ENCODE data around the gene FANCL. TPM values are rescaled to one million over a fixed set of nuclear protein-coding genes. Genes with fewer than 3 reads are reported as not detected.
"Not testable (repeated sequence)": the region's sequence is repeated elsewhere in the genome, so short reads cannot be mapped to it uniquely, and the experiment has no call there.

FANCL gene
- polyA plus RNA-seq, 3 donors = 4.7 to 15.5 (median 7.3) TPM

DNA sequence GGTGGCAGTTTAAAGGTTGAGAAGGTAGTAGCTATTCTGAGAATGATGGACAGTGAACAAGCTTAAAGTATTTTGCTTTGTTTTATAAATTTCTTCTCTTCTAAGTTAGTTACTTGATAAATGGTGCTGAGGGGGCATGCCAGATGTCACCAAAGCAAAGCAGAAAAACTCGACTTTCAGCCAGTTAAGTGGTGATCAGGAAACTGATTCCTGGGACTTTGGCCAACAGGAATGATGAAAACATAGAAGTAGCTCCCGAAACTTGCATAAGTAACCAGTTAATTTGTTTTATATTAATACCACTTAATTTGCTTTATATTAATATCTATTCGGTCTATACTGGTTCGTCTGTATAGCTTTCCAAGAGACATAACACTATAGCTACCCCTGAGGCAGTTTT is 82.6 kb downstream of the FANCL start:
- 61 to 80% (median 79%) methylated on average over 4 of the region's 4 CpGs for WGBS, 3 donors
- no peak overlapping the region for H3K27ac ChIP-seq (ENCODE audit: low read depth, low read length)

DNA sequence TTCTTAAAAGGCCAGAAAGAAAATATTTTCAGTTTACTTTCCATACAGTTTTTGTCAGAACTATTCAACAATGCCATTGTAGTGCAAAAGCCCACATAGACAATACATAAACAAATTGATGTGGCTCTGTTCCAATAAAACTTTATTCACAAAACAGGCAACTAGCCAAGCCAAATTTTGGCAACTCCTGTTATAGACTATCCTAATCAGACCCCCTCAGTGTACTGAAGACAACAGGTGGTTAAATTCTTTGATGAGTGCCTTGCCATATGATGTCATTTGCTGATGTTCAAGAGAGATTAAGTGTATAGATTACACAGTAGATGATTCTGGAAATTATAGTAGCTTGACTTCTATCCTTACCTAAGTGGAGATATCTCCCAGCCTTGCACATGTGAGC is 83.4 kb downstream of the FANCL start:
- H3K27ac ChIP-seq (ENCODE audit: low read depth, low read length) = no peak overlapping the region

DNA sequence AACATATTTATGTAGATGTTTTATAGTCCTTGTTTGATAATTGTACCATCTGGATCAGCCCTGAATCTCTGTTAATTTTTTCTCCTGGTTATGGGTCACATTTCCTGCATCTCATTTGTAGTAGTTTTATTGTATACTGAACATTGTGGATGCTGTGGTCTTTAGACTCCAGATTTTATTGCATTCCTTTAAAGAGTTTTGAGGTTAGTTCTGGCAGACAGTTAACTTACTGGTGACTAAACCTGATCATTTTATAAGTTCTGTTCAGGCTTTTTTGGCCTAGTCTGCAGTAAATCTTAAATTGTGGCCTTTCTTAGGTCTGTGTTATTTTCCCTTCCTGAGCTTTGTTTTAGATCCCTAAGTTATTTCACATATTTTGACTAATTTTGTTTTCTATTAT is 84.3 kb downstream of the FANCL start:
- no peak overlapping the region for H3K27ac ChIP-seq (ENCODE audit: low read depth, low read length)

DNA sequence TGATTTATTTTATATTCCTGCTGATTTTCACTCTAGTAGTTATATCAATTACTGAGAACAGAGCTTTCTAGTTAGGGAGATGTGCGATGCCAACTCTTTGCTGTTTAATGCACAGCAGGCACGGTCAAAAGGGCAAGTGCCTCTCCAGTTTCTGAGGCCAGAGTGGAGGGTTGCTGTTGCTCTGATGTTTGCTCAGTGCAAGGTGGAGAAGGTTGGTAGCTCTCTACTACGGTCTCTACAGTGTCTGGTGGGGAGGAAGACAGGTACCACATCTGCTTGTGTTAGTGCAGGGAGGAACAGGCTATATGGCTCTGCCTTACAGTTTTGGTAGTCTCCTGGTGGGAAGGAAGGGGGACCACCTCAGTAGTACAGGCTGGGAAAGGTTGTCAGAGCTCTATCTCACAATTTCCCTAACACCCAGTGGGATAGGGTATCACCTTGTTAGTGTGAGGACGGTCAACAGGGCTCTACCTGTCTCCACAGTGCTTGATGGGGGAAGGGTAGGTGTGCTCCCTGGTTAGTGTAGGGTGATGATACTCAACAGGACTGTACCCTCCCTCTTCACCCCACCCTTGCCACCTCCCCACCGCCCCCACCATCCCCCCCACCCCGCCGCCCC is 85.9 kb downstream of the FANCL start:
- H3K27ac ChIP-seq (ENCODE audit: low read depth, low read length) = no peak overlapping the region
- 96 to 97% (median 97%) methylated on average over 7 of the region's 7 CpGs for WGBS, 3 donors

DNA sequence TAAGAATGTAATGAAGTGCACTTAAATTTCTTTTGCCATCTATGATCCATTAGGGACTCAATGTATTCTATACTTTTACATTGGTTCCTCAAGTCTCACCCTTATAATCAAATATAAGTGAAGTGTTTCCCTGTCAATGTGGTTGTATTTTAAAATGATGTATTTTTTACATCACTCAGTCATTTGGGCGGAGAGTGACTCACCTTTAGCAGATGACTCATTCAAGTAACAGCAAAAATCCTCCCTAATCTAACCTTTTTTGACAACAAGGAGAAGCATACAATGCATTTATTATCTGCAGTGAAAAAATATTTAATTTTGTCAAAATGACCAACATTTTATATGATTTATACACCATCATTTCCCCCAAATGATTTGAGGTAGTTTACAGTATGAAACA is 94.4 kb downstream of the FANCL start:
- no peak overlapping the region for H3K27ac ChIP-seq (ENCODE audit: low read depth, low read length)
- WGBS, 3 donors = 92 to 95% (median 92%) methylated on average over 1 of the region's 1 CpG

DNA sequence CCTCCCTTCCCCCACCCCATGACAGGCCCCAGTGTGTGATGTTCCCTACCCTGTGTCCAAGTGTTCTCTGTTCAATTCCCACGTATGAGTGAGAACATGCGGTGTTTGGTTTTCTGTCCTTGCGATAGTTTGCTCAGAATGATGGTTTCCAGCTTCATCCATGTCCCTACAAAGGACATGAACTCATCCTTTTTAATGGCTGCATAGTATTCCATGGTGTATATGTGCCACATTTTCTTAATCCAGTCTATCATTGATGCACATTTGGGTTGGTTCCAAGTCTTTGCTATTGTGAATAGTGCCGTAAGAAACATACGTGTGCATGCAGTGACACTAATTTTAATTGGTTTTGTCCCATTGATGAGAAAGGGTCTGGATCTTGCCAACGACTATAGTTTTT is 95.4 kb downstream of the FANCL start:
- not testable (repeated sequence) for H3K27ac ChIP-seq (ENCODE audit: low read depth, low read length)
- 96 to 99% (median 98%) methylated on average over 6 of the region's 6 CpGs for WGBS, 3 donors

DNA sequence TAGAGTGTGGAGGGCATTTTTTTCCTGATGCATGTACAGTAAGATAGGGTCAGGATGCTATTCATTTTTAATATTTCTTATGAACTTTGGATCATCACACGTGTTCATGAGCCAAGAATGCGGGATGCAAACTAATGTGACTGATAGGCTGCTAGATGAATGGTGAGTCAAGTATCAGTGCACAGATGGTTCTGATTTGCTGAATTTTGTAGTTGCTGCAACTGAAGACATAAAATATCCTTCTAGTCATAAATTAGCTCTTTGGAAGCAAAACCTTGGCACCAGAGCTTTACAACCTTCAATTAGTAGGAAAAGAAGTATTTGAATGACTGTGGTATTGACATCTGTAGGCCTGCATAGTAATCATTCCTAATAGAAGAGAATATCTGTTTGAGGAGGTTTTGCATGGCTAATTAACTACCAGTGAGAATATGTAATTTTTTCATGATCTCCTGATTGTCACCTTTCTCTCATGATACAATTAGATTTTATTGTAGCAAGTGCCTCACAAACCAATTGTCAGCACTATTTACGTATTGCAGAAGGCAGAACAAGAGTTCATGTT is 100.5 kb downstream of the FANCL start:
- WGBS, 3 donors = 79 to 93% (median 85%) methylated on average over 3 of the region's 3 CpGs
- no peak overlapping the region for H3K27ac ChIP-seq (ENCODE audit: low read depth, low read length)

DNA sequence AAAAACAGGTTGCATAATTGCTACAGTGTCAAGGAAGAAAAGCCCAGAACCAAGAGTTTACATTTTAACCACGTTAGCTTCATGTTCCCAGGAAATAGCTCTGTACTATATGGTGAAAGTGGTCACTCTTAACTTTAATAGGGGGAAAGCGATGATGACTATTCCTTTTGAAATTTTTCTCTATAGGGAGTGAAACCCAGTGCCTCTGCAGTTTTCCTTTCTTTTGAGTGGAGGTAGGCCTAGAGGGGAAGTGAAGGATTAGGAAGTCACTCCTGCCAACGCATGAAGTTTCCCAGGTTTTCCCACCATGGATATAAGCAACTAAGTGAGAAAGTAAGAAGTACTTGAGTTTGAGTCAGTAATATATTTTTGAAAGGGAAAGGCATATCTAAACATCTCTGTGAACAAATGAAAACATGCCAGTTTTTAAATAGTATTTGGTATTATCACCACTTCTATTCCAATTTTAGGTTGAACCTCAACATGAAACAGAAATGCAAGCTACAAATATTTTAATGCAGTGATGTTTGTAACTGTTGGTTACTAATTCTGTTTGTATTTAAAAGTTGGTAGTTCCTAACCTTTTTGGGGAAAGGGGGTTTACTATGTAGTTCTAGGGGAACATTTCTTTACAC is 102.6 kb downstream of the FANCL start:
- no peak overlapping the region for H3K27ac ChIP-seq (ENCODE audit: low read depth, low read length)
- WGBS, 3 donors = 84 to 87% (median 85%) methylated on average over 3 of the region's 3 CpGs

DNA sequence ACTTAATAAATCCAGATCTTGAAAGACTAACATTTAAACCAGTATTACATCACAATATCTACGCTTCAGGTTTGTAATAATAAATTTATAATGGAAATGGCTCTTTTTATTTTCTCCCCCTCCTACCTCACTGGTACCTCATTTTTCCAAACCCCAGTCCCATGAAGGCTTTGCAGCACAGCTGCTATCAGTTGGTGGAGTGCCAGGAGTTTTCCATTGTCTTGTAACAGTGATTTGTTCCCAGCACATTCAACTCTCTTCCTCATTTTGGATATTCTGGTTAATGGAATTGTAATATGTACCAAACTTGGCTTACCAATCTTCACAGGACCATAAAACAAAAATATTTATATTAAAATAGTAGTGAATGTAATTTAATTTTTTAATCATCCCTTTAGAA is 103.3 kb downstream of the FANCL start:
- H3K27ac ChIP-seq (ENCODE audit: low read depth, low read length) = no peak overlapping the region

DNA sequence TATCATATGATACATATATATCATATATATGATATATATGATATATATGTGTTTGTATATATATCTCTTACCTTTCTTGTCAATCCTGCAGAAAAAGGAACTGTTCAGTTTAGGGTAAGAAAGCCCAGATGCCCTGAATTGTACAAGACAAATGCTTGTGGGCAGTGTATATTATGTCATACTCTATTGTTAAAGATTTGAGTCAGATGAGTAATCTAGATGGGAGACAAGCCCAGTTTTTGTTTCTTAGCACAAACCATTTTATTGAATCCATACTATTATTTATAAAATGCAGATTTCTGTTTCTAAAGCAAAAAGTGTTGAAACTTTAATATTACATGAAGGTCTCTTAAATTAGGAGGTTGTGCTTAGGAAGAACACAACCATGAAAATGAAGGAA is 103.9 kb downstream of the FANCL start:
- no peak overlapping the region for H3K27ac ChIP-seq (ENCODE audit: low read depth, low read length)

More for the DNA sequence above, 103.3 kb downstream of the FANCL start:
- WGBS, 3 donors = 73 to 95% (median 85%) methylated on average over 1 of the region's 1 CpG

DNA sequence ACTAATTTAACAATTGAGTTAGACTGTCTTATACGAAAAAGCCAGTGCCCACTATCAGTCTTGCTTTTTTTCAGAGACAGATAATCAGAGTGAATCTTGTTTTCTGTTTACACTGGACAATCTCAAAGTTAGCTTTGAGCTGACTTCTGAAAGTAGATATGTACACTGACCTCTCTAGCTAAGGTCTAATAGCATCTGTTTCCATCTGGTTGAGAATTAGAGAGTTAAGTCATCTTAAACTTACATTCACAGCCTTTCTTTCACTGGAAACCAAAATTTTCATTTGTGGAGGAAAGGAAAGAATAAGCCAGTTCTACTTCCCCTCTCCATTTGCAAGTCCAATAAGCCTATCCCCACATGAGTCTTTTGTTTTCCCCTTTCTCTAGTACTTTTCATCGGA is 105.3 kb downstream of the FANCL start:
- WGBS, 3 donors = 65 to 87% (median 84%) methylated on average over 2 of the region's 2 CpGs
- H3K27ac ChIP-seq (ENCODE audit: low read depth, low read length) = no peak overlapping the region

DNA sequence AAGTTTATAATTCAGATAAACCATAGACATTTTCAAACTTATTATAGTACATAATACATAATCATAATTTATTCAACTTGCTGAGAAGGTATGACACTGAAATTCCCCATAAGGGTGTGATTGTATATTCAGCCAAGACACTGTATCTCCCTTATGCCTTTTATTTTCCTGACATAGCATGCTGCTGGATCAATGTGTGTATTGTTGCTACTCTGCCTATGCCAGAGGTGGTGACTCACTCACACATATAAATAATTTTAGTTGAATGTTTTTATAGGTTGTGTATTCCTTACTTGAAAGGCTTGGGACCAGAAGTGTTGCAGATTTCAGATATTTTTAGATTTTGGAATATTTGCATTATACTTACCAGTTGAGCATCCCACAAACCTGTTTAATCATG is 107.7 kb downstream of the FANCL start:
- no peak overlapping the region for H3K27ac ChIP-seq (ENCODE audit: low read depth, low read length)

DNA sequence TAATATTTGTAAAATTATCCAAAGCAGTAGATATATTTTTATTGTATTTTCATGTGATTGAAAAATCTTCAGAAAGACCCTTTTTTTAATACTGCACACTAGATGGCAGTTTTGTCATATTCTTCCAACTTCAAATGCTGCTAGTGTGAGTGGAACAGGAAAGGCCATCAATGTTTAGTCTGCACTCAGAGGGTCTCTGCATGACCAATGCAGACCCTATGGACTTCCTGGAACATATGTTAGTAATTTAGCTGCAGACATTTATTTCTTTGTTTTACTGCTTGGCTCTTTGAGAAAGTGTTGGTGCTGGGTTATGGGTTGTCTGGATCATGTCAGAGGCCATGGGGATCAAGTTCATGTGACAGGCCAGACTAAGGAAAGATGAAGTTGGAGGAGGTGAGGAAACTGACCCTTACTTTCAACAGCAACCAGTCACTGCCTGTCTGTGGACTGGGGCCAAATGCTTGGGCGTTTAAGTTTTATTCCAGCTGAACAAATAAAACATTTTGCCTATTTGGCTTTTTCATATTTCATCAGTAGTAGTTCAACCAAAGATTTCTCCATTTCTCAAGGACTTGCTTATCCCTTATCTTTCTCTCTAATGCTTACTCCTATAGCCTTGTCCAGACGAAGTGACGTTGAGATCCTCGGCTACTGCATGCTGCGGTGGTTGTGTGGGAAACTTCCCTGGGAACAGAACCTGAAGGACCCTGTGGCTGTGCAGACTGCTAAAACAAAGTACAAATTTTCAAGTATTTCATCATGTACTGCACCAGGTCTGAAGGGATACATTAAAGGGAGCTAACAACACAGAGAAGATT is 109.7 kb downstream of the FANCL start:
- no peak overlapping the region for H3K27ac ChIP-seq (ENCODE audit: low read depth, low read length)
- 33 to 68% (median 63%) methylated on average over 5 of the region's 5 CpGs for WGBS, 3 donors

DNA sequence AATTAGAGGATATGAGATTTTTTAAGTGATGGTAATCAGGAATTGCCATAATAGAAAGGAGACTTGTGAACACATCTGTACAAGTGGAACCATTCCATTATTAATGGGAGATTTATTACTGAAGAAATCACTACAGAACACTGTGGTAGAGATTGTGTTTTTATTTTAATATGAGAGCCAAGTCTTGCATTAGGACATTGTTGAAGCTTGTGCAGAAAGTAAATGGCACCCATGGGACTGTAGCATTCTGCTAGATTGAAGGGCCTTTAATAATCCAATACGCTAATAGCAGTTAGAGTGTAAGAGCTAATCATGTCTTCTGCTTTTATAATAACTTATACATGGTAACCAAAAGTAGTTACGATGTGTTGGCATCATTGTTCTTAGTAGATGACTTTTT is 110.9 kb downstream of the FANCL start:
- WGBS, 3 donors = 68 to 91% (median 70%) methylated on average over 2 of the region's 2 CpGs
- no peak overlapping the region for H3K27ac ChIP-seq (ENCODE audit: low read depth, low read length)

DNA sequence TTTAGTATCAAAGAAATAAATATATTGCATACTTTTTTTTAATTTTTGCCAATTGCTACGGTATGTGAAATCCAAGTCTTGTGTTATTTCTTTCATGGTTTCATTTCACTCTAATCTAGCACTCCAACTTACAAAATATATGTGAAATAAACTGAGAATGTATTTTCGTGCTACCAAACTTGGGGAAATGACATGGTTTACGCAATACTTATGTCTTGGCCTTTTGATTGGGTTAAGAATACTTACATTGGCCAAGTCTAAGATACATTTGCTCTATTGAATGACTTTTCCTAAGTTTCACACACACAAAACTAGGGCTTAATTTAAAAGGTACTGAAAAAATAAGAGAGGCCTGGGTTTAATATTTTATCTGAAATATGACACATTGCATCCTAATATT is 114.0 kb downstream of the FANCL start:
- WGBS, 3 donors = 85 to 97% (median 91%) methylated on average over 3 of the region's 3 CpGs

DNA sequence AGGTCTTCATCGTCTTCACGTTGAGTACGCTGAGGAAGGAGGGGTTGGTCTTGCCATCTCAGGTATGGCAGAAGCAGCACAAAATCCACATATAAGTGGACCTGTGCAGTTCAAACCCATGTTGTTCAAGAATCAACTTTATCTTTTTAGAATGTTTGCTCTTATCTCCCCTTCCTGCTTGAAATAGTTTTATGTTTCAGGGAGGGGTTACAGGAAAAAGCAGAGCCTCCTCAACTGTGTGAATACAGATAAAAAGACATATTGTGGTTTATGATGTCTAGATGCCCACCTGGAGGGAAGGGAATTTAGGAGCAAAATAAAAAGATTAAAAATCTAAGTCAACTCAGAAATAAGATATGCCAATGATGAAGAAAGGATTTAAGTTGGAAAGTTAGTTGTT is 118.6 kb downstream of the FANCL start:
- H3K27ac ChIP-seq (ENCODE audit: low read depth, low read length) = no peak overlapping the region
- 97 to 99% (median 99%) methylated on average over 3 of the region's 3 CpGs for WGBS, 3 donors

More for the DNA sequence above, 114.0 kb downstream of the FANCL start:
- no peak overlapping the region for H3K27ac ChIP-seq (ENCODE audit: low read depth, low read length)

DNA sequence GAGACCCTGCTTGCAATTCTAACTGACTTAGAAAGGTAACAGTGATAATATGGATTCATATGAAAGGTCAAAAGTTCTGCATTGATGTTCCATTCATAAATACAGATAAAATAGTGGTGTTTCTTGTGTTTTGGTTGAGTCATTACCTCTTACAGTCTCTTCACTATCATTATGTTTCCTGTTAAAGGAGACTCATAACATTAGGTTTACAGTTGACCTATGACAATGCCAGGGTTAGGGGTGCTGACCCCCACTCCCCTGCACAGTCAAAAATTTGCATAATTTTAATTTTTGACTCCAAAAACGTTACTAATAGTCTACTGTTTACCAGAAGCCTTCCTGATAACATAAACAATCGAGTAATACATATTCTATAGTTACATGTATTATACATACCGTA is 119.1 kb downstream of the FANCL start:
- WGBS, 3 donors = 82 to 91% (median 83%) methylated on average over 3 of the region's 3 CpGs
- H3K27ac ChIP-seq (ENCODE audit: low read depth, low read length) = no peak overlapping the region

DNA sequence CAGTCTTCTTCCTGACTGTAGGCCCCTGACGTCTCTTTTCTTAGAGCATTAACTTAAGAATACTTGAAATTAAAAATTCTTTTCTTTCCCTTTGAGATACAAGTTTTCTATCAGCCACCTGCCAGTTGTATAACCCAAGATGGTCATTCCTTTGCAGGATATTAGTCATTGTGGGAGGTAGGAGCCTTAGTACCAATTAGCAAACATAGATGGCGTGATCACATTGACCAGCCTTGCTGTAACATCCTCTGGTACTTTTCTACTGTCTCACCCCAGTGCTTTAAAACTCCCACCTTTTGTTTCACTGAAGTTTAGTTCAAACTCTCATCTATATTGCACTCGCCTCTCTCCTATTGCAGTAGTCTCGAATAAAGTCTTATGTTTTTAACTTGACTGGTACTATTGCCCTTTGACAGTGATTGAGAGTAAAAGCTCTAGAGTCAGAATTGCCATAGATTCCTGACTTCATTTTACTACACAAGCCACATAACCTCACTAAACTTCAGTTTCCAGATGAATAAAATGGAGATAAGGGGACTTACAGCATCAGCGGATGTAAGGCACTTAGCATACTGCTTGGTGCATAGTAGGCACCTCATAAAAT is 120.4 kb downstream of the FANCL start:
- 98 to 99% (median 98%) methylated on average over 5 of the region's 5 CpGs for WGBS, 3 donors
- no peak overlapping the region for H3K27ac ChIP-seq (ENCODE audit: low read depth, low read length)

DNA sequence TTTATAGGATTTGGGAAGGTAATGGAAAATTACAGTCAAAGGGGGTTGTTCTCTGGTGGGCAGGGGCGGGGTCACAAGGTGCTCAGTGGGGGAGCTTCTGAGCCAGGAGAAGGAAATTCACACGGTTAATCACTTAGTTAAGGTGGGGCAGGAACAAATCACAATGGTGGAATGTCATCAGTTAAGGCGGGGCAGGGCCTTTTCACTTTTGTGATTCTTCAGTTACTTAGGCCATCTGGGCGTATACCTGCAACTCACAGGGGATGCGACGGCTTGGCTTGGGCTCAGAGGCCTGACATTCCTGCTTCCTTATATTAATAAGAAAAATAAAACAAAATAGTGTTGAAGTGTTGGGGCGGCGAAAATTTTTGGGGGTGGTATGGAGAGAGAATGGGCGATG is 127.6 kb downstream of the FANCL start:
- not testable (repeated sequence) for H3K27ac ChIP-seq (ENCODE audit: low read depth, low read length)
- WGBS, 3 donors = 89 to 96% (median 95%) methylated on average over 9 of the region's 9 CpGs
